NCI-H460 (cell line): ENCODE measurements around the gene MUC5AC. TPM values are rescaled to one million over a fixed set of nuclear protein-coding genes. Genes with fewer than 3 reads are reported as not detected.
A peak's percentile ranks its signal among the peaks of the same experiment; 100 is the strongest.

Source experiments
- DNase-seq: peaks from one replicate; pipeline ENCODE4 v3.0.0-alpha.2; 2016; ENCODE audit warnings: low read depth; ENCODE audit errors: extremely low read depth
- total RNA-seq: library from RNA; depleted of rRNA; stranded (reverse); fragments of >200 nt; shearing (Covaris generic); gene quantifications from 2 replicates; pipeline ENCODE4 v1.2.3, GENCODE V29; 2014

MUC5AC gene
- total RNA-seq, 1 experiment from 2014 or later, result not detected

DNA sequence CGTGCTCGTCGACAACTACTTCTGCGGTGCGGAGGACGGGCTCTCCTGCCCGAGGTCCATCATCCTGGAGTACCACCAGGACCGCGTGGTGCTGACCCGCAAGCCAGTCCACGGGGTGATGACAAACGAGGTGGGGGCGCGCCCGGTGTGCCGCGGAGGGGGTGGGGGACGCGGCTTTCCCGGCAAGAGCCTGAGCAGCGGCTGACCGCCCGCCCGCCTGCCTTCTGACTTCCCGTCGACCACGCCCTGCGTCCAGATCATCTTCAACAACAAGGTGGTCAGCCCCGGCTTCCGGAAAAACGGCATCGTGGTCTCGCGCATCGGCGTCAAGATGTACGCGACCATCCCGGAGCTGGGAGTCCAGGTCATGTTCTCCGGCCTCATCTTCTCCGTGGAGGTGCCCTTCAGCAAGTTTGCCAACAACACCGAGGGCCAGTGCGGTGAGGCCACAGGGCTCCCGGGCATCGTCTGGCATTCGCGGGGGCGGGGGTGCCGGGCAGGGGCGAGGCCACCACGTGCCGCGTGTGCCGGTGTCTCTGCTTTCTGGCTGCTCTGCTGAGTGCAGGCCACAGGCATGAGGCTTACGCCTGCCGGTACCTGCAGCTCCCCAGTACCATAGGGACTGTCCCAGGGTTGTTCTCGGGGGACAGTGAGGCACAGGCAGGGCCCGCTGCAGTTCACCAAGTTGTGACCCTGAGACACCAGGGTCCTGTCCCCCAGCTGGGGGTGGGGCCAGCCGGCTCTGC, 36.7 kb downstream of the MUC5AC start:
- DNase-seq, result no peak

DNA sequence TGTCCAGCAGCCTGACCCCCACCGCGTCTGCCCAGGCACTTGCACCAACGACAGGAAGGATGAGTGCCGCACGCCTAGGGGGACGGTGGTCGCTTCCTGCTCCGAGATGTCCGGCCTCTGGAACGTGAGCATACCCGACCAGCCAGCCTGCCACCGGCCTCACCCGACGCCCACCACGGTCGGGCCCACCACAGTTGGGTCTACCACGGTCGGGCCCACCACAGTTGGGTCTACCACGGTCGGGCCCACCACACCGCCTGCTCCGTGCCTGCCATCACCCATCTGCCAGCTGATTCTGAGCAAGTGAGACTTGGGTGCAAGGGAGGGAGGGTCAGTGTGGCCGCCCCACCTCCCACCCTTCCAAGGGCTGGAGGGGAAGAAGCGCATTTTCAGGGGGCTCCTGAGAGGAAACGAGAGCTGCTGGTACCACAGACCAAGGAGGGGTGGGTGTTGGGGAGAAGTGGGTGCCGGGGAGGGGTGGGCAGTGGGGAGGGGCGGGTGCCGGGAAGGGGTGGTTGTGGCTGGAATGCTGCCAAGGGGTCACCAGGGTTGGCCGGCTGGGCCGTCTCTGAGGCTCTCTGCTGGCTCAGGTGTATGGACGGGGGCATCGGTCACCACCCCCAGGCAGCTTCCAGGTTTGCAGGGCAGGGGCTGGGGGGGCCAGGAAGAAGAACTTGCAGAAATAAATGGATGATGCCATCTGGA, 37.4 kb downstream of the MUC5AC start:
- DNase-seq, result no peak

DNA sequence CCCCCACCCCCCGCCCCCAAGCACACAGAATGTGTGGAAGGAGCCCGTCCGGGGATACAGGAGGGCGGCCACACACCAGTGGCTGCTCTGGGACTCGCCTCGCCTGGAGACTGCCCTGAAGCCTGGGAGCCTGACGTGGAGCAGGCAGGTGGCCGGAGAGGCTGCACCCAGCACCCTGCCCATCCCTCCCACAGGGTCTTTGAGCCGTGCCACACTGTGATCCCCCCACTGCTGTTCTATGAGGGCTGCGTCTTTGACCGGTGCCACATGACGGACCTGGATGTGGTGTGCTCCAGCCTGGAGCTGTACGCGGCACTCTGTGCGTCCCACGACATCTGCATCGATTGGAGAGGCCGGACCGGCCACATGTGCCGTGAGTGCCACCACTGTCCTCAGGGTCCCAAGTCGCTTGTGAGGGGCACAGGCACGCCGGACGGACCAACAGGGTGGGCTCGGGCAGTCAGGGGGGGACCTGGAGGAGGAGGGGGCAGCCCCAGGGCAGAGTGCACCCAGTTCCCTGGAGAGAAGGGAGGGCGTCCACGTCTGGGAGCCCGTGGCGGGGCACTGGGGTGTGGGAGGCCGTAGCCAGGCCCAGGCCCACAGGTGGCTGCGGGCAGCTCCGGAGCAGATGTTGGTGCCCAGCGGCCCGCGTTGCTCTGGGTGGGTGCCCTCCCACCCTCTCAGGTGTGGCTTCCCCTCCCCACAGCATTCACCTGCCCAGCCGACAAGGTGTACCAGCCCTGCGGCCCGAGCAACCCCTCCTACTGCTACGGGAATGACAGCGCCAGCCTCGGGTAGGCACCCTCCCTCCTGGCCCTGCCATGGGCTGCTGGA, 38.1 kb downstream of the MUC5AC start:
- DNase-seq, result no peak

DNA sequence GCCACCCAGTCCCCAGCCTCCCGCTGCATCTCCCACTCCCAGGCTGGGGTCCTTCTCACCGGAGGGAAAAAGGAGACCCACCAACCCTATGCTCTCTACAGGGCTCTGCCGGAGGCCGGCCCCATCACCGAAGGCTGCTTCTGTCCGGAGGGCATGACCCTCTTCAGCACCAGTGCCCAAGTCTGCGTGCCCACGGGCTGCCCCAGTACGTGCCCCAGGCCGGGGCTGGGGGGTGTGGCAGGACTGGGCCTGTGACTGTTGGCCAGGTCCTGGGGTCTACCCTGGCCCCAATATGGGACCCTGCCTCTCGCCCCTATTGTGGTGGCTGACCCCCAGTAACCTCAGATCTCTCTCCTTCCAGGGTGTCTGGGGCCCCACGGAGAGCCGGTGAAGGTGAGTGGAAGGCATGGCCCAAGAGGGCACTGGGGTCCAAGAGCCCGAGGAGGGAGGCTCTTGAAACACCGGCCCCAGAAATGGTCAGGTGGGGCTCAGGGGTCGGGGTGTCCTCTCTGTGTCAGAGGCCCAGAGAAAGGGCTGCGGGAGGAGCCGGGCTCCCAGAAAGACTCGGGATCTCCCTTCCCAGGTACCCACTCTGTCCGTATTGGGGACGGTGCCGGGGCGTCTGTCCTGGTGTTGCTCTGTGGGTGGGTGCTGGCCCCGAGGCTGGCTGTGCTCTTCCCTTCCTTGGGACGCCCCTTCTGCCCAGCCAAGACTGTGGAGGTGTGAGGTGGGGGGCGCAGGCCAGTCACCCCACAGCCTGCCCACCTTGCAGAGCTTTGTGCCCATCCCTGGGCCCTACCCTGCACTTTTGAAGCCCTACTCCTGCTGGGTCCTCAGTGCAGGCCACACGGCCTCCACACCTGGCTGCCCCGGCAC, 39.0 kb downstream of the MUC5AC start:
- DNase-seq, result no peak

DNA sequence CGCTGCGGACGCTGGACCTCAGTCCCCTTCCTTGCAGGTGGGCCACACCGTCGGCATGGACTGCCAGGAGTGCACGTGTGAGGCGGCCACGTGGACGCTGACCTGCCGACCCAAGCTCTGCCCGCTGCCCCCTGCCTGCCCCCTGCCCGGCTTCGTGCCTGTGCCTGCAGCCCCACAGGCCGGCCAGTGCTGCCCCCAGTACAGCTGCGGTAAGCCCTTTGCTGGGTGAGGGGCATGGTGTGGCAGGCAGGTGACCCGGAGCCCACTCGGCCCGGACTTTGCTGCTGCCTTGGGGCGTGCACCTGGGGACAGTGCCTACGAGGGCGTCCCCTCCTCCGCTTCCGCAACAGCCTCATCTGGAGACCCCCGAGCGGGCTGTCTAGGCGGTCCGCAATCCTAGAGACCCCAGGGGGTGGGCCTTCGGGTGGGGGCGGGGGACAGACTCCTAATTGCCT, 39.7 kb downstream of the MUC5AC start:
- no peak for DNase-seq

DNA sequence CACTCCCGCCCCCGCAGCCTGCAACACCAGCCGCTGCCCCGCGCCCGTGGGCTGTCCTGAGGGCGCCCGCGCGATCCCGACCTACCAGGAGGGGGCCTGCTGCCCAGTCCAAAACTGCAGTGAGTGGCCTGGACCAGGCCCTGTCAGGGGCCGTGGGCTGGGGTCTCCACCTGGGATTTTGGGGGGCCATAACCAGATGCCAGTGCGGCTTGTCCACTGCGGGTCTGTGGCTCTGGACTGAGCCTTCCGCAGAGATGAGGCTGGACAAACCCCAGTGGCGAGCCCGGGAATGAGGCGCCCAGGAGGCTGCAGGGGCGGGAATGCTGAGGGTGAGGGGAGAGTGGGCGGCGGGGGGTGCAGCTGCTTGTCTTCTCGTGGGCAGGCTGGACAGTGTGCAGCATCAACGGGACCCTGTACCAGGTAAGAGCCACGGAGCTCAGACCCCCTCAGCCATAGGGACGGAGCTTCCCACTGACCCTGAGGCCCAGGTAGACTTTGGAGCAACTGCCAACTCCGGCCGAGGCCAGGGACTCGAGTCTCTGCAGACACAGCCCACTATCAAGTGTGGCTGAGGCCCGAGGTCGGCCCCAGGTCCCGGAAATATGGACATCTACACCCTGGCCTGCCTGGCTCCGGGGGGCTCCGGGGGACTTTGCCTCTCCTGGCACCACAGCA, 40.3 kb downstream of the MUC5AC start:
- no peak for DNase-seq

DNA sequence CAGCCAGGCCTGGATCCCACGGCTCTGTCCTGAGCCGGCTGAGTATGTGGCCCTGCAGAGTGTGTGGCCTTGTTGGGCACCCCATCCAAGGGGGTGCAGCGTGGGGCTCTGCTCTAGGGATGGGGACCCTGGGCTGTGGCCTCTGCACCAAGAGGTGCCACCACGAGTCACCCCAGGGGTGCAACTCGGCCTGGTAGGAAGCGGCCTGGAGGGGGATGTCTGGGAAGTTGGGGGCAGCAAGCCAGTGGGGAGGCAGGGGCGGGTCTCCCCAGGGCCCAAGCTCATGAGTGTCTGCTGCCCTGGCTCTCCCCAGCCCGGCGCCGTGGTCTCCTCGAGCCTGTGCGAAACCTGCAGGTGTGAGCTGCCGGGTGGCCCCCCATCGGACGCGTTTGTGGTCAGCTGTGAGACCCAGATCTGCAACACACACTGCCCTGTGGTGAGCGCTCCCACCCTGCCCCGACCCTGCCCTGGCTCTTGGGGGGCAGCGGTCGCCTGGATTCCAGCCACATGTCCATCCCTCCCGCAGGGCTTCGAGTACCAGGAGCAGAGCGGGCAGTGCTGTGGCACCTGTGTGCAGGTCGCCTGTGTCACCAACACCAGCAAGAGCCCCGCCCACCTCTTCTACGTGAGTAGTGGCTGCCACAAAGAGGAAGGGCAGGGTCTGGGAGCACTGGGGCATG, 40.9 kb downstream of the MUC5AC start:
- DNase-seq, result no peak

DNA sequence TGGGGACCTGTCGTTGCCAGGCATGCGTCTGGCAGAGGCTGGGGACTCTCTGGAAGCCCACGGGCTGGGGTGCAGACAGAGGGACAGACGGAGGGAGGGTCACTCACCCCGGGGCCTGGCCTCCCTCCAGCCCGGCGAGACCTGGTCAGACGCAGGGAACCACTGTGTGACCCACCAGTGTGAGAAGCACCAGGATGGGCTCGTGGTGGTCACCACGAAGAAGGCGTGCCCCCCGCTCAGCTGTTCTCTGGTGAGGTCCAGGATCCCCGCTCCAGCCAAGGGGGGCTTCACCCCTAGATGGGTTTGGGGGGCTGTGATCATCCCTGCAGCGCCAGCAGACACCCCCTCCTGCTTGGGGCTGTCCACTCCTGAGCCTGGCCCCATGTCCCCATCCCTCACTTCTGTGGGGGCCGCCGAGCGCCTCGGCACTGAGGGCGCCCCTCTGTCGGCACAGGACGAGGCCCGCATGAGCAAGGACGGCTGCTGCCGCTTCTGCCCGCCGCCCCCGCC, 41.5 kb downstream of the MUC5AC start:
- no peak for DNase-seq

DNA sequence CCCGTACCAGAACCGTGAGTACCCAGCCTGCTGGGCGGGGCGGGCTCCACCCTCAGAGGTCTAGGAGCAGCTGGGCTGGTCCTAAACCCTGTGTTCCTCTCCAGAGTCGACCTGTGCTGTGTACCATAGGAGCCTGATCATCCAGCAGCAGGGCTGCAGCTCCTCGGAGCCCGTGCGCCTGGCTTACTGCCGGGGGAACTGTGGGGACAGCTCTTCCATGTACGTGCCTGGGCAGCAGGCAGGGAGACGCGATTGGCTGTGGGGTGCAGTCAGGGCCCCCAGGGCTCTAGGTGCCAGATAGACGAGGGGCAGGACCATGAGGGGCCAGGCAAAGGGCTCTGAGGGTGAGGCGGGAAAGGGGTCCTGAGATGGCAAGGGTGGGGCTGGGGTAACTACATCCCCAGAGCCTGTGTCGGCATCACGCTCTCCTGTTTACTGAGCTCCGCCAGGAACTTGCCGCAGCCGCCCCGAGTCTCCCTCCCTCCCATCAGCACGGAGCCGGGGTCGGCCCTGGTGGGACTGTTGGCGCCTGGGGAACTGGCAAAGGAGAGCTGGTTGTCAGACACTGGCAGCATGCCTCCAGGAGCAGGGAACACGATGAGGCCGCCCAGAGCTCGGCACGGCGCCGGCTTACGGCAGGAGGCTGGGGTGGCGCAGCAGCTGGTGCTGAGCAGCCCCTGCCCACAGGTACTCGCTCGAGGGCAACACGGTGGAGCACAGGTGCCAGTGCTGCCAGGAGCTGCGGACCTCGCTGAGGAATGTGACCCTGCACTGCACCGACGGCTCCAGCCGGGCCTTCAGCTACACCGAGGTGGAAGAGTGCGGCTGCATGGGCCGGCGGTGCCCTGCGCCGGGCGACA, 42.2 kb downstream of the MUC5AC start:
- DNase-seq, result no peak

DNA sequence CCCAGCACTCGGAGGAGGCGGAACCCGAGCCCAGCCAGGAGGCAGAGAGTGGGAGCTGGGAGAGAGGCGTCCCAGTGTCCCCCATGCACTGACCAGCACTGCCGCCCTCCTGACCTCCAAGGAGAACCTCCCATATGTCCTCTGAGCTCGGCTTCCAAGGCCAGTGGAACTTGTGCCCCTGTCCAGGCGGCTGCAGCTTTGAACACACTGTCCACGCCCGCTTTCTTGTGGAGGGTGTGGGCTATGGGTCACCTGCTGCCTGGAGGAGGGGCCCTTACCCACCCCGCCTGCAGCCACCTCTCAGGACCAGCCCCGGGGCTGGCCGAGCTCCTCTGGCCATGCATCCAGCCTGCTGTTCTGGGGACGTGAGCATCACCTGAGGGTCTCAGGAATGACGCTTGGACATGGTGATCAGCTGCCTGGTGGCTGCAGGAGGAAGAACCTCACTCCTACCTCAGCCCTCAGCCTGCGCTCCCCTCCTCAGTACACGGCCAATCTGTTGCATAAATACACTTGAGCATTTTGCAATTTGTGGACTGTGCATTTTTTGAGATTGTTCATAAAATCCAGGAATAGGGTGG, 42.9 kb downstream of the MUC5AC start:
- DNase-seq, result no peak

DNA sequence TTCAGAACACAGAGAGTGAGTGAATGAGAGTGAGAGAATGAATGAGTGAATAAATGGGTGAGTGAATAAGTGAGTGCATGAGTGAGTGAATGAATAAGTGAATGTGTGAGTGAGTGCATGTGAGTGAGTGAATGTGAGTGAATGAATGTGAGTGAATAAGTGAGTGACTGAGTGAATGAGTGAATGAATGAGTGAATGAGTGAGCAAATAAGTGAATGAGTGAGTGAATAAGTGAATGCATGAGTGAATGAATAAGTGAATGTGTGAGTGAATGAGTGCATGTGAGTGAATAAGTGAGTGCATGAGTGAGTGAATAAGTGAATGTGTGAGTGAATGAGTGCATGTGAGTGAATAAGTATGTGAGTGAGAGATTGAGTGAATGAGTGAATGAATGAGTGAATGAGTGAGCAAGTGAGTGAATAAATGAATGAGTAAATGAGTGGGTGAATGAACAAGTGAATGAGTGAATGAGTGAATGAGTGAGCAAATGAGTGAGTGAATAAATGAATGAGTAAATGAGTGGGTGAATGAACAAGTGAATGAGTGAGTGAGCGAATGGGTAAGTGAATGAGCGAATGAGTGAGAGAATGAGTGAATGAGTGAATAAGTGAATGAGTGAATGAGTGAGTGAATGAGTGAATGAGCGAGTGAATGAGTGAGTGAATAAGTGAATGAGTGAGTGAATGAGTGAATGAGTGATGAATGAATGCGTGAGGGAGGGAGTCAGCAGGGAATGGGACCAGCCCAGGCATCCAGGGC, 43.8 kb downstream of the MUC5AC start:
- DNase-seq, result no peak

DNA sequence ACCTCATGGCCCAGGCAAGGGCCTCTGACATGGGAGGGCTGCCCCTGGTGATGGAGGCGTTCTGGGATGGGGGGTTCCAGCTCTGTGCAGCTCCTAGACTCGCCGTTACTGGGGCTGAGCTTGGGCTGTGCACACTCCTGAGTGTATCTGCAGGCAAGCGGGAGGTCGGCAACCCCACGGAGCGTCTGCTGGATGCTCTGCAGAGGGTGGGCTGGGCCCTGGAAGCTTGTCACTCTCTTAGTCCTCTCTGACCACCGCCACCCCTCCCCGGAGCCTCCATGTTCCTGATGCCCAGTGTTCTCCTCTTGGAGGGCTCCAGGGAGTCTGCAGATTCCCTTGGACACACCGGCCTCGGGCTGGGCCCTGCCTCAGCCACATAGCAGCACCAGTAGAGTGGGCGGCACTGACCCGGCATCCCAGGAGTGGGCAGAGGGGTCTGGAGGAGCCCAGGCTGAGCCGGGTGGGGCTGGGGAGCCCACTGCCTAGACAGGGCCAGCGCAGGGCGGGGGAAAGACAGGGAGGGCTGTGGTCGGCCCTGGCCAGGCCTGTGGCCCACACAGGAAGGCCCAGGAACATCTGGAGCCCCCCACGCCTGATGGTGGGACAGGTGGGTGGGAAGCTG, 44.5 kb downstream of the MUC5AC start:
- DNase-seq, result no peak

DNA sequence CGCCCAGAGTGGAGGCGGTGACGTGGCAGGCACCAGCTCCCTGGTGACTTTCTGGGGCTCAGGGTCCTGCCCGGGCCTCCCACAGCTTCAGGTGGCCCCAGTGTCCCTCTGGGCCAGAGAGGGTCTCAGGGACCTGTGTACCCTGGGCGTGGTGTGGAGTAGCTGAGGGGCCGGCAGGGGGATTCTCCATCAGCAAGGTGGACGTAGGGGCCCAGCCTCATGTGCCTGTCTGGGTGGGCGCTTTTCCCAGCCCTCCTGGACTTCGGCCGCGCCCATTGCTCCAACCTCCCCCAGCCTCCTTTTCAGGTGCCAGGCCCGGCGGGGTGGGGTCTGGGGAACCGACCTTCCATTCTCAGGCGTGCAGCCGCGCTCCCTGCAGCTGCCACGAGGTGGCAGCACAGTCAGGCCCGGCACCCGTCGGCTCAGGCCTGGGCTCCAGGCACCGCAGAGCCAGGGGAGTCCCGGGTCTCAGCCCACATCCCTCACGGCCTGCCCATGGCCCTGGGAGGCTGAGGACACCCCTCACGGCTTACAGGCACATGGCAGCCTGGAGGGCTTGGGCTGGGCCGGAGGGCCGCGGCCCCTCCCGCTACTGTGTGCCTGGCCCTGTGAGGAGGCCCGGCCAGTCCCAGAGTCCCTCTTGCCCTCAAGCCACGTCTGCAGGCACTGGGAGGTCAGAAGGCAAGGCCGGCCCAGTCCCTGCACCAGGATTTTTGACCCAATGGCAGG, 45.2 kb downstream of the MUC5AC start:
- DNase-seq, result peak; percentile 43

DNA sequence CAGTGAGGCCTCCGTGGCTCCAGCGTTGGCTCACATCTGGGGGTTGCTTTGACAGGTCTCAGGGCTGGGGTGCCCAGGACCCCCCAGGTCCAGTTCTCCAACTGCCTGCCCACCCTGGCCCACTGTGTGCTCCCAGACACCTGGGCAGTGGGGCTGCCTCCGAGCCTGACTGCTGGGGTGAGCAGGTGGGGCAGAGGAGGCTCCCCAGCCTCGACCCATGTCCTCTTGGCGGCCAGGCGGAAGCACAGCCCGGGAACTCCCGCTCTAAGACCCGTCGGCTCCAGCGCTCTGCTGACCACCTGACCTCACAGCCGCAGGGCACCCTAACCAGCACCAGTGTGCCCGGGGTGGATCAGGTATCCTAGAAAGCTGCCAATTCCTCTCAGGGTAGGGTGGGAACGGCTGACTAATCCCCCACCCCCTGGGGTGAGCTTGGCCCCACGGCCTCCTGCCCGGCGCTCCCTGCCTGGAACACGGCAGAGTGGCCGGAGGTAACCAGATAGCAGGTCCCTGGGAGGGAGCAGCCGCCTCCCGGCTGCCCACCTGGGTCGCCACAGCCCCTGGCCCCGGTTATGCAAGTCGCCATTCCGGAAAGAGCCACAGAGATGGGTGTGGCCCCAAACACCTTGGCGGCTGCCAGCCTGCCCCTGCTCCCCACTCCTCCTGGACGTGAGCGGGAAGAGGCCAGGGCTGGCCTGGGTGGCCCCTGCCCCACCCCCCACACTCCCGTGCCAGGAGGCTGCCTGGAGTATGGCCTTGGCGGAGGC, 45.9 kb downstream of the MUC5AC start:
- DNase-seq, result no peak
